HFF-Myc (cell line): ENCODE measurements around the gene LEFTY2.

Source experiments
- DNase-seq: peaks from one replicate; pipeline ENCODE4 v3.0.0-alpha.2; 2011; ENCODE audit warnings: low read depth; ENCODE audit errors: extremely low read depth
- H3K4me3 ChIP-seq: replicated peaks from 2 replicates; pipeline ENCODE4 v1.5.1; 2011; ENCODE audit warnings: low read depth, mild to moderate bottlenecking, control low read depth, low read length
- TF ChIP-seq, protein P1 (sequence below): IDR thresholded peaks from 2 replicates; pipeline ENCODE4 v1.5.1; 2012; ENCODE audit warnings: mild to moderate bottlenecking, low read depth, low read length, control low read depth; ENCODE audit errors: missing control alignments

LEFTY2 gene, protein sequence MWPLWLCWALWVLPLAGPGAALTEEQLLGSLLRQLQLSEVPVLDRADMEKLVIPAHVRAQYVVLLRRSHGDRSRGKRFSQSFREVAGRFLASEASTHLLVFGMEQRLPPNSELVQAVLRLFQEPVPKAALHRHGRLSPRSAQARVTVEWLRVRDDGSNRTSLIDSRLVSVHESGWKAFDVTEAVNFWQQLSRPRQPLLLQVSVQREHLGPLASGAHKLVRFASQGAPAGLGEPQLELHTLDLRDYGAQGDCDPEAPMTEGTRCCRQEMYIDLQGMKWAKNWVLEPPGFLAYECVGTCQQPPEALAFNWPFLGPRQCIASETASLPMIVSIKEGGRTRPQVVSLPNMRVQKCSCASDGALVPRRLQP

DNA sequence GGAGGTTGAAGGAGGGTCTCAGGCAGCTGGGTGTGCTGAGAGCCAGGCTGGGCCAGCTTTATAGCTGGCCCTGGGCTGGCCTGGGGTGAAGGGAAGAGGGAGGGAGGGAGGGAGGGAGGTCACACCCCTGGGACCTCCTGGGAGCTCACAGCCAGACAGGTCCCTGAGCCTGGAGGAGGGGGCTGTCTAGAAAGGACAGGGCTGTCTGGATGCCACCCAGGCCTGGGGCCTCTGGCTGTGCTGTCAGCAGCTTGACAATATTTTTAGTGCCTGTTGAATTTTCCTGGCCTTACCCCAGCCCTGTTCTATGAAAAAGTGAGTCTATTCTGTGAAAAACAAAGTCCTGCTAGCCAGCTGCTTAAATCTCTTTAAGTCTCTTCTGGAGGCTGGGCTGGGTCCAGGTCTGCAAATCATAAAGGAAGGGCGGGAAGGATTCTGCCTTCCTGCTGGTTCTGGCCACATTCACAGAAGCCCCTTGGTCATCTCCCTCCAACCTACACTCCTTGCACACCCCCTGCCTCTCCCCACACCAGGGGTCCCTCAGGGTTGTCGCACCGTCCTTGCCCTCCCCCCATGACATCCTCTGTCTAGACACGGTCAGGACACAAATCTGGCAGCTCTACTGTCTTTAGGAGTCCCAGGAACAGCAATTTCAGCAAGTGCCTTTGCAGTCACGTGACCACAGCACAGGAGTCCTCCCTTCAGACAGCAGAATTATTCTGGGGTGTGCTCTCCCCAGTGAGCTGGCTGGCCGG, at the start of gene LEFTY2:
Gene LEFTY2 (minus strand): TSS at position 34 of the 755 bp plus-strand sequence. CDS start 80 bp downstream, outside the sequence.
- TF ChIP-seq, protein P1, sequence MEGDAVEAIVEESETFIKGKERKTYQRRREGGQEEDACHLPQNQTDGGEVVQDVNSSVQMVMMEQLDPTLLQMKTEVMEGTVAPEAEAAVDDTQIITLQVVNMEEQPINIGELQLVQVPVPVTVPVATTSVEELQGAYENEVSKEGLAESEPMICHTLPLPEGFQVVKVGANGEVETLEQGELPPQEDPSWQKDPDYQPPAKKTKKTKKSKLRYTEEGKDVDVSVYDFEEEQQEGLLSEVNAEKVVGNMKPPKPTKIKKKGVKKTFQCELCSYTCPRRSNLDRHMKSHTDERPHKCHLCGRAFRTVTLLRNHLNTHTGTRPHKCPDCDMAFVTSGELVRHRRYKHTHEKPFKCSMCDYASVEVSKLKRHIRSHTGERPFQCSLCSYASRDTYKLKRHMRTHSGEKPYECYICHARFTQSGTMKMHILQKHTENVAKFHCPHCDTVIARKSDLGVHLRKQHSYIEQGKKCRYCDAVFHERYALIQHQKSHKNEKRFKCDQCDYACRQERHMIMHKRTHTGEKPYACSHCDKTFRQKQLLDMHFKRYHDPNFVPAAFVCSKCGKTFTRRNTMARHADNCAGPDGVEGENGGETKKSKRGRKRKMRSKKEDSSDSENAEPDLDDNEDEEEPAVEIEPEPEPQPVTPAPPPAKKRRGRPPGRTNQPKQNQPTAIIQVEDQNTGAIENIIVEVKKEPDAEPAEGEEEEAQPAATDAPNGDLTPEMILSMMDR = no peak
- no peak within 1 kb of the TSS for H3K4me3 ChIP-seq
- no peak for DNase-seq

DNA sequence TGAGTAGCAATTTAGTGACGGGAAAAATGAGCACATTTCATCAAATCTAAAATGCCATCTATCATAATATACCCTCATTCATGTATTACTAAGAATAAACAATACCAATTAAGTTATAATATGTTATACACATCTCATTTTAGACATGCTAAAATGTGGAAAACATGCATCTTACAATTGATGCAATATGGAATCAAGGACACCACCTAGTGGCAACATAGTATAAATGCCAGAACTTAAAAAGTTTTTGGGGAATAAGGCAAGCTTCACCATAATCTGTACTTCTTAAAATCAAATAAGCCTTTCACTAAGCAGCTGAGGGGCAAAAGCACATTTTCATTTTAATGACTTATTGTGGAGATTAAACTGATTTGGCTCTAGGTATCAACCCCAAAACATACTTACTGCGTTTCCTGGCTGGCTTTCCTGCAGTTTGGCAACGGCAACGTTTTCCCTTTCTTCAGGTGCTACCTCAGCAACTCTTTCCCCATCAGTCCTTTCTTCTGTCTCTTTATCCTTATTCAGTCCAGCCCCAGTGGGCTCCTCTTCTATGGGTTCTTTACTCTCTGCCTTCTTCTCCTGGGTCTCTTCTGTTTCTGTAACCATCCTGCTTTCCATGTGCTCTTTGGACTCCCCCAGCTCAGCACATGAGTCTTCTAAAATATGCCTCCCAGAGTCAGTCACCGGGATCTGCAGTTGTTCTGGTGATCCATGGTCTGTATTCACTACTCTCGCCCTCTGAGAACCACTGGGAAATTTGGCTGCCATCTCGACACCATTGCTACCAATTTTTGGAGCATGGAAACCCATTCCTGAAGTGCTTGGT, 46.7 kb upstream of the LEFTY2 start:
- DNase-seq = no peak
- no peak overlapping the region for H3K4me3 ChIP-seq
- TF ChIP-seq, protein P1 = peak; percentile 61

DNA sequence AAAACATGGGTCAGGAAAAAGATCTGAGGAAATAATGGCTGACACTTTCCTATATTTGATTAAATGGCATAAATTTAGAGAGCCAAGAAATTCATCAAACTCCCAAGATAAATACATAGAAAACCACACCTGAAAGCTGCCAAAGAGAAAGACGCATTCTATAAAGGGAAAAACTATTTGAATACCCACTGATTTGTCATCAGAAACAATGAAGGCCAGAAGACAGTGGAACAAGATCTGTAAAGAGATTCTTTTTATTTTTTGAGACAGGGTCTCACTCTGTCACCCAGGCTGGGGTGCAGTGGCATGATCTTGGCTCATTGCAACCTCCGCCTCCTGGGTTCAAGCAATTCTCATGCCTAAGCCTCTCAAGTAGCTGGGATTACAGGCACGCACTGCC, 40.7 kb upstream of the LEFTY2 start:
- TF ChIP-seq, protein P1 = no peak
- no peak for DNase-seq
- H3K4me3 ChIP-seq = no peak overlapping the region

DNA sequence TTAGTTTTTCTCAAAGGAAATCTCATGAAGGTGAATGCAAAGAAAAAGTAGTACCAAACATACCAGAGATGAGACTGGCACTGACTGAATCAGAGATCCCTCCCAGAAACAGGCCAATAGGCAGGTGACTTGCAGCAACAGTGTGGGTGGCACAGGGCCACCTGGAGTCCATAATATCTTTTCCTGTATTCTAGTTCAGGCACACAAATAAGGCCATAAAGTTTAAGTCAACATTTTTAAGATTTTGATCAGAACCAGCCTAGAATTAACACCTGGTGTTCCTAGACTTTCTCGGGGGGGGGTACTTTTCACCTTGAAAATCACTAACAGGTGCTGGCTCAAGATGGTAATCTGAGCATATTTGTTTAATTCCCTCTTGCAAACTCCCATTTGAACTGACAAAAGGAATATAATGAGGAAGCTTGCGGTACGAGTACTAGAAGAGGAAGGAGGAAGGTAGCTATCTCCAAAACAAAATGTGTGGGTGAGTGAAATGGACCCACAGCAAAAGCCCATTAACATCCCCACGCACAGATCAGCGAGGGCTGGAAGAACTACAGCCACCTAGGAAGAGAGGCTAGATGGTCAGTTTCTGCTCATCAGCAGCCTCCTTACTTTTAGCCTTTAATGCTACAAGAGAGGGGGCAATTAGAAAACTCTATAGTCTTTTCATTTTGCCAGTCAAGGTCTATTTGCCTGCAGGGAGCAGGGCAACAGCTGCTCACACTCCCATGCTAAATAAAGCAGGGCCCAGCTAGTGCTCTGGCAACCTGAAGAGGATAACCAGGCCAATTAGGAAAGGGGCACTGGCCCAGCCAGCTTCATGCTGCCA, 39.2 kb upstream of the LEFTY2 start:
- H3K4me3 ChIP-seq = no peak overlapping the region
- no peak for DNase-seq
- TF ChIP-seq, protein P1 = no peak

DNA sequence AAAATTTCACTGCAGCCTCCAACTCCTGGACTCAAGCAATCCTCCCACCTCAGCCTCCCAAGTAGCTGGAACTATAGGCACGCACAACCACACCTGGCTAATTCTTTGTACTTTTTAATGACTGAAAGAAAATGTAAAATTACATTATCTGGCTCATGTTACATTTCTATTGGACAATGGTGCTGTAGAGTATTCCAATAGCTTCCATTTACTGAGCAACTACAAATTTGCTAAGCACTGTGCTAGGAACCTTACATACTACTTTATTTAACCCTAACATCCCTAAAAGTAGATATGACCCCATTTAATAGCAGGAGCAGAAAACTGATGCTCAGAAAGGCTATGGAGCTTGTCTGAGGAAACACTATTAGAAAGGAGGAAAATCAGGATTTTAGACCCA, 38.4 kb upstream of the LEFTY2 start:
- H3K4me3 ChIP-seq = no peak overlapping the region
- TF ChIP-seq, protein P1 = no peak
- DNase-seq = no peak
